WERI-Rb-1 (cell line): ENCODE results near the gene HBE1.
"Not testable (repeated sequence)": the region's sequence is repeated elsewhere in the genome, so short reads cannot be mapped to it uniquely, and the experiment has no call there.

Experiments used
- DNase-seq: peaks from one replicate; pipeline ENCODE4 v3.0.0-alpha.2; 2020
- H3K27ac ChIP-seq: fragments of 250-450 bp; sonication (Bioruptor Pico); 2 replicates; pipeline ENCODE4 v1.5.1; 2020; ENCODE audit warnings: mild to moderate bottlenecking, moderate library complexity
- H3K27me3 ChIP-seq: fragments of 250-450 bp; sonication (Bioruptor Pico); 2 replicates; pipeline ENCODE4 v1.5.1; 2021; ENCODE audit warnings: mild to moderate bottlenecking, low read depth, moderate library complexity; ENCODE audit not compliant: insufficient read depth, severe bottlenecking
- H3K36me3 ChIP-seq: fragments of 250-450 bp; sonication (Bioruptor Pico); 2 replicates; pipeline ENCODE4 v1.5.1; 2020; ENCODE audit warnings: mild to moderate bottlenecking, moderate library complexity
- H3K4me3 ChIP-seq: 2 replicates; pipeline ENCODE4 v1.5.1; 2011; ENCODE audit warnings: low read depth, mild to moderate bottlenecking, control low read depth, low read length
- H3K9me3 ChIP-seq: fragments of 250-450 bp; sonication (Bioruptor Pico); 2 replicates; pipeline ENCODE4 v1.5.1; 2021; ENCODE audit warnings: mild to moderate bottlenecking, moderate library complexity; ENCODE audit not compliant: severe bottlenecking
- CTCF ChIP-seq: IDR thresholded peaks from 2 replicates; pipeline ENCODE4 v1.5.1; 2011; ENCODE audit warnings: low read depth, mild to moderate bottlenecking, control low read depth, inconsistent platforms, low read length

HBE1 gene

GRCh38 chr11:5267033-5267563 lies 2.6 kb downstream of the HBE1 start:
- Histone ChIP-seq H3K4me3 (no peak overlapping the region), H3K9me3 (no peaks in the 10 kb centered on the region), H3K27ac (no peak overlapping the region), H3K36me3 (no peaks in the 10 kb centered on the region), H3K27me3 (peaks cover 39% of the 10 kb centered on the region)
- TF ChIP-seq CTCF: no peak
- DNase-seq: no peak

- H3K36me3 ChIP-seq: no peaks in the 10 kb centered on the region
- no peak overlapping the region for H3K27ac ChIP-seq
- DNase-seq: no peak
- no peaks in the 10 kb centered on the region for H3K9me3 ChIP-seq
- no peak overlapping the region for H3K4me3 ChIP-seq
- TF ChIP-seq CTCF: no peak
- peaks cover 39% of the 10 kb centered on the region for H3K27me3 ChIP-seq
Observed at GRCh38 chr11:5266609-5267008, 3.1 kb downstream of the HBE1 start.

GRCh38 chr11:5265832-5266231 lies 3.9 kb downstream of the HBE1 start:
- Histone ChIP-seq H3K27ac (no peak overlapping the region), H3K4me3 (no peak overlapping the region), H3K36me3 (no peaks in the 10 kb centered on the region), H3K27me3 (peaks cover 39% of the 10 kb centered on the region), H3K9me3 (no peaks in the 10 kb centered on the region)
- no peak for TF ChIP-seq CTCF
- no peak for DNase-seq

- TF ChIP-seq CTCF: no peak
- H3K4me3 ChIP-seq: no peak overlapping the region
- no peak for DNase-seq
- no peak overlapping the region for H3K27ac ChIP-seq
- H3K36me3 ChIP-seq: no peaks in the 10 kb centered on the region
- H3K27me3 ChIP-seq: peaks cover 37% of the 10 kb centered on the region
- no peaks in the 10 kb centered on the region for H3K9me3 ChIP-seq
Observed at GRCh38 chr11:5258543-5259262, 11.0 kb downstream of the HBE1 start.

GRCh38 chr11:5257296-5257695 lies 12.4 kb downstream of the HBE1 start:
- Histone ChIP-seq H3K9me3 (no peaks in the 10 kb centered on the region), H3K4me3 (no peak overlapping the region), H3K27me3 (peaks cover 39% of the 10 kb centered on the region), H3K27ac (no peak overlapping the region), H3K36me3 (no peaks in the 10 kb centered on the region)
- DNase-seq: no peak
- TF ChIP-seq CTCF: no peak

- not testable (repeated sequence) for H3K36me3 ChIP-seq, DNase-seq, H3K27ac ChIP-seq, H3K9me3 ChIP-seq, H3K4me3 ChIP-seq
- peaks cover 49% of the 10 kb centered on the region for H3K27me3 ChIP-seq
Observed at GRCh38 chr11:5254646-5255413, 14.9 kb downstream of the HBE1 start, which contains the start of gene HBG2. Gene HBG2, minus strand, starts transcription at chr11:5254781. Its CDS starts 53 bp downstream, at chr11:5254728.

GRCh38 chr11:5254023-5254422 lies 15.7 kb downstream of the HBE1 start:
- not testable (repeated sequence) for H3K36me3 ChIP-seq, DNase-seq, H3K4me3 ChIP-seq, H3K27ac ChIP-seq, H3K9me3 ChIP-seq
- H3K27me3 ChIP-seq: peaks cover 47% of the 10 kb centered on the region

GRCh38 chr11:5253440-5253839 lies 16.3 kb downstream of the HBE1 start:
- not testable (repeated sequence) for H3K4me3 ChIP-seq, DNase-seq, H3K9me3 ChIP-seq, H3K27ac ChIP-seq, H3K36me3 ChIP-seq
- peaks cover 42% of the 10 kb centered on the region for H3K27me3 ChIP-seq
